Panc1 (cell line): ENCODE measurements around the gene DNAJA3.

ENCODE experiments used
- POLR2AphosphoS5 ChIP-seq: IDR thresholded peaks from 2 replicates; pipeline ENCODE4 v1.6.1; 2012; ENCODE audit warnings: mild to moderate bottlenecking, low read depth, low read length, moderate library complexity
- REST ChIP-seq, 2 experiments: IDR thresholded peaks; 2 replicates each; pipeline ENCODE4 v1.6.1; 2011 to 2012; ENCODE audit warnings: low read depth in 2 of 2, control low read depth in 1 of 2, low read length in 1 of 2, mild to moderate bottlenecking in 1 of 2, moderate library complexity in 1 of 2; ENCODE audit not compliant: insufficient read depth in 1 of 2
- TF ChIP-seq, protein P1 (sequence below): fragments of 450-650 bp; IDR thresholded peaks from 2 replicates; pipeline ENCODE4 v1.5.1; 2017; ENCODE audit warnings: mild to moderate bottlenecking

DNA sequence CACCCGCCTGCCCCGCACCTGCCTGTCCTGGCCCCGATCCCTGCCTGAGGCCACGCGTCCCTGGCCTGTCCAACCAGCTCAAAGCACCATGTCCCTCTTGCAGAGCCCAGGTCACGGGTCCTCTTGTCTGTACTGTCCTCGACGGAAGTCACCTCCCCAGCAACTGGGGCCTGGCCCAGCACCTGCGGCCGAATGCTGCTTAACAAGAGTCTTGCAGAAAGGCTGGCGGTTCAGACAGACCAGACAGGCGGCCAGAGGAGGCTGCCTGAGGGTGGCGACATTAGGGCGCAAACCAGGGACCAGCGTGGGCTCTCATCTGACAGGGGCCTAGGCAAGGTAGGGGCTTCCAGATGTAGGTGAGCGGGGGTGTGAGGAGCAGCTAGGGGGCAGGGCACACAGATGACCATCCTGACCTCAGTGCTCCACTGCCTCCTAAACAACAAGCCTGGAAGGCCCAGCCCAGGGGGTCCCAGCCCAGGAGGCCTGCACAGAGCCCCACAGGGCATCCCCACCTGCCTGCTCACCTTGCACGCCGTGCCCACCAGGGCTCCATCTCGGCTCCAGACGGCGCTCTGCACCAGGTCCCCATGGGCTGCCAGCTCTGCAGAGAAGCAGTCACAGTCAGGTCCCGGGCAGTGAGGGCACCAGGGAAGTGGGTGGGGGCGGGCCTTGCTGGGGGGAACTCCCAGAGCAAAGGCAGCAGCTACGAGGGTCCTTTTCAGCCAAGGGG lies 20.5 kb upstream of the DNAJA3 start:
- TF ChIP-seq, protein P1, sequence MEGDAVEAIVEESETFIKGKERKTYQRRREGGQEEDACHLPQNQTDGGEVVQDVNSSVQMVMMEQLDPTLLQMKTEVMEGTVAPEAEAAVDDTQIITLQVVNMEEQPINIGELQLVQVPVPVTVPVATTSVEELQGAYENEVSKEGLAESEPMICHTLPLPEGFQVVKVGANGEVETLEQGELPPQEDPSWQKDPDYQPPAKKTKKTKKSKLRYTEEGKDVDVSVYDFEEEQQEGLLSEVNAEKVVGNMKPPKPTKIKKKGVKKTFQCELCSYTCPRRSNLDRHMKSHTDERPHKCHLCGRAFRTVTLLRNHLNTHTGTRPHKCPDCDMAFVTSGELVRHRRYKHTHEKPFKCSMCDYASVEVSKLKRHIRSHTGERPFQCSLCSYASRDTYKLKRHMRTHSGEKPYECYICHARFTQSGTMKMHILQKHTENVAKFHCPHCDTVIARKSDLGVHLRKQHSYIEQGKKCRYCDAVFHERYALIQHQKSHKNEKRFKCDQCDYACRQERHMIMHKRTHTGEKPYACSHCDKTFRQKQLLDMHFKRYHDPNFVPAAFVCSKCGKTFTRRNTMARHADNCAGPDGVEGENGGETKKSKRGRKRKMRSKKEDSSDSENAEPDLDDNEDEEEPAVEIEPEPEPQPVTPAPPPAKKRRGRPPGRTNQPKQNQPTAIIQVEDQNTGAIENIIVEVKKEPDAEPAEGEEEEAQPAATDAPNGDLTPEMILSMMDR, result no peak
- TF ChIP-seq REST (IDR thresholded peaks at IDR 0.05; ENCODE audit: insufficient read depth in 1 of 2, low read depth in 2 of 2, low read length in 1 of 2), result no peak
- no peak for TF ChIP-seq POLR2AphosphoS5
